ENCODE measurements around the gene SLC35E1.
"Not testable (repeated sequence)": the region's sequence is repeated elsewhere in the genome, so short reads cannot be mapped to it uniquely, and the experiment has no call there.

Gene SLC35E1

DNA sequence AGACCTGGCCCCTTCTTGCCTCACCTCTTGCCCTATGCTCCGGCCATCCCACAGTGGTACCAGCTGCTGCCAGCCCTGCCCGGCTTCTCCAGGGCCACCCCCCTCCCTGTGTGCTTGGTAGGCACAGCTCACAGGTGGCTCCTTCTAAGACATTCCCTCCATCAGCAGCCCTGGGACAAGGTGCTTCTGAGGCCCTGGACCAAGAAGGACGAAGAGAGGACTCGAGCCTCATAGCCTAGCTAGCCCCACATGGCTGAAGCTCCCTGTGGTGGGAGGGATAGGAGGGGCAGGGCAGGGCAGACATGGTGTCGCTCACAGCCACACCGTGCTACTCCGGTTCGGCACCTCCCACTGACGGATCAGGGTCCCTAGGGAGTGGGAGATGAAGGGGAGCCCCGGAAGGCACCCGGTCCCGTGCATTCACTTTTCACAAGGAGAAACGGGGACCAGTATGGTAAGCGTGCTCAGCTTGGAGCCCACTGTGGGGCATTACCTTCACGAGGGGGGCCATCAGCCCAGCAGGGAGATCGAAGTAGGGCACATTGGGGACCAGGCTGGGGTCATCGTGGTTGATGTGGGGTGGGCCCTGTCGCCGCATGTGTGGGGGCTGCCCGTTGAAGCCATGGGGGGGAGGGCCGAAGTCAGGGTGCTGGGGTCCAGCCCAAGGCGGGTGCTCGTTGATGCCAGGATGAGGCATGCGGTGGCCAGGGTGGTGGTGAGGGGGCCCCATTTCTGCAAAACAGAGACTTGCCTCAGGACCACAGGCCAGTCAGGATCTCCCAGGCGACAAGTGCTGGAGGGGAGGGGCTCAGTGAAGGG is 49.4 kb downstream of the SLC35E1 start:
- no peak for DNase-seq (ENCODE audit: low read depth)

DNA sequence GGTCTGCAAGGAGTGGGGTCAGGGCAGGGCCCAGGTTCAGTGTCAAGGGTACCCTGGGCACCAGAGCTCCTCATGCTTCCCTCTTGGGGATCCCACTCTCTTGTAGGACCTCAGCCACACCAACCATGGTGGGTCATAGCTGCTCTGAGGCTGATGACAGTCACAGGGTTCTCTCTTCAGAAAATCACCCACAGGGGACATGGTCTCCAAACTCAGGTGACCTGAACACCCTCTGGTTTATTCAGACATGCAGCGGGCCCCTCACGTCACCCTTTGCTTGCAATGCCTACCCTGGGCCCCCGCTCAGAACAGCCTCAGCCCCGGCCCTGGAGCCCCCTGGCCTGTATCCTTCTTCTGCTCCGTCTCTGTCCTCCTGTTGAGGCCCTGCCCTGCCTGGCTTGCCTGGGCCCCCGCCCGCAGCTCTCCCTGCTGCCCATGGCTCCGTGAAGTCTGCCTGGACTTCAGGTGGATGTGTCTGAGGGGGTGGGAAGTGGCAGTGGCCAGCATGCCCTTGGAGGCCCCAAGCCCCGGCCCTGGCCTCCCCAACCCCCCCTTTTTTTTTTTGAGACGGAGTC is 50.4 kb downstream of the SLC35E1 start:
- no peak for DNase-seq (ENCODE audit: low read depth)

DNA sequence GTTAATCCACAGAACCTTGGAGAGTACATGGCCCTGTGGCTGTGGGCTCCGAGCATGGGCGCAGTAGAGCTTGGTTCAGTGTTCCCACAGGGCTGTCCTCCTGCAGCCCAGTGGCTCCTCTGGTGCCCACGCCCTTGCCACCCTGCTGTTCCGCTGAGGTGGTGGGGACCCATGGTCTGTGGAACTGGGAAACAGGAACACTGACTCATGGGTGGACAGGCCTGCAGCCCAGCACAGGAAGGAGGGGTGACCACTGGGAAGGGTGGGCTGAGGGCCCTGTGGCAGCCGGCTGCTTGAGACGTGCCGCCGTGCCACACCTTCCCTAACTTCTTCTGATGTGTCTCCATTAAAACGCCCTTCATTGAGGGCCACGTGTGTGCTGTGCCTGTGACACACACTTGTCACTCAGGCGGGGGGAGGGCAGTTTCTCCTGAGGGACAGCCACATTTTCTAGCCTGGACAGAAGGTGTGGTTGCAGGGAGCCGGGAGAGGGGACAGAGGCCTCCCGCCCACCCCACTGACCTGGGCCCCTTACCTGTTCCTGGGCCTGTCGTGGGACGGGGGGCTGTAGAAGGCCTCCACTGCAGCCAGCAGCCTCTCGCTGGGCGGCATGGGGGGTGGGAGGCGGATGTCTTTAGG is 51.1 kb downstream of the SLC35E1 start:
- no peak for DNase-seq (ENCODE audit: low read depth)

DNA sequence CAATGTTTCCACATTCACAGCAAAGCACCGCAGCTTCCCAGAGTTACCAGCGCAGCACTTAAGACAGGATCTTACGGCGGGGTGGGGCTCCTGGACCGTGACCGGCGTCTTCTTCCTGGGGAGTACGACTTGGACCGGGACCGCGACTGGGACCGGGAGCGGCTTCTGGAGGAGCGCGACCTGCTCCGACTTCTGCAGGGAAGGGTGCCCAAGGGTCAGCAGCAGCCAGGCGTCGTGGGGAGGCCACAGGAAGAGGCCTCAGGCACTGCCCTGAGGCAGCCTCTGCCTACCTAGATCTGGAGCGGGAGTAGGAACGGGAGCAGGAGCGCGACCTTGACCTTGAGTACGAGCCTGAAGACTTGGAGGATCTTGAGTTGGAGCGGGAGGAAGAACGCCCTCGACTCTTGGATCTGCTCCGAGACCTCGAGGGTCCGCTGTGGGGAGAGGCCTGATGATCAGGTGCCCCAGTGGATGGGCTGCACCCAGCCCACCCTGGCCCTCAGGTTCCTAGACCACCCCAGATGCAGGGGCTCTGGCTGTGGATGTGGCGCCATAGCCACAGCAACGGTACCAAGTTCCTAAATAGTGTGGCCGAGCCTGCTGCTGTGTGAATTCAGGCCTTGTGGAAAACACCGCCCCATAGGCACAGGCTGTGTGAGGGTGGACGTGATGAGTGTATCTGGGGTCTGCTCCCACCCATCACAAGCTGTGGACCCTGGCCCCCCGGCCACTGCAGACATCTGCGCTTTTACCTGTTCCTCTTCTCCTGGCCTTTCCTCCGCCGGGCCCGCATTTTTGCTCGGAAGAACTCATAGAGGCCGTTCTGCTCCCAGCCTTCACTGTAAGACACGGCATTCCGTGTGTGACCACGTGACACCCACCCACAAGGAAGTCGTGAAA is 51.9 kb downstream of the SLC35E1 start:
- DNase-seq (ENCODE audit: low read depth), result no peak

DNA sequence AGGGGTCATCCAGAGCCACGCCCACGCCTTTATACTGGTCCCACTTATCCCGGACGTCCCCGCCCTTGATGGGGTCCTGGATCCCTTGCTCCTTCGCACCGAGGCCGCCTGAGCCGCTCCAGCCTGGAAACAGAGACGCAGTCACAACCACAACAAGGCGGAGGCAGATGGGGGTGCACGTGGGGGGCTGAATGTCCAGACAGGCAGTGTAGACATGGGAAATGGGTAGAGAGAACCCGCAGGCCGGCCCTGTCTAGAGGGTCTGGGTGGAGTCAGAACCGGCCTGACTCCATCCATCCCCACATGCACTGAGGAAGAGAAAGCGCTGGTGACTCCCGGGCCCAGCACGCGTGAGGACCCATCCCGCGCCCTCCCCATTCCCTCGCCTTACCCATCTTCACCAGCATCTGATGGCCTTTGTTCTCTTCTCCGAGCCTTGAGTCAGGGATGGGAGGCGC is 53.0 kb downstream of the SLC35E1 start:
- no peak for DNase-seq (ENCODE audit: low read depth)

DNA sequence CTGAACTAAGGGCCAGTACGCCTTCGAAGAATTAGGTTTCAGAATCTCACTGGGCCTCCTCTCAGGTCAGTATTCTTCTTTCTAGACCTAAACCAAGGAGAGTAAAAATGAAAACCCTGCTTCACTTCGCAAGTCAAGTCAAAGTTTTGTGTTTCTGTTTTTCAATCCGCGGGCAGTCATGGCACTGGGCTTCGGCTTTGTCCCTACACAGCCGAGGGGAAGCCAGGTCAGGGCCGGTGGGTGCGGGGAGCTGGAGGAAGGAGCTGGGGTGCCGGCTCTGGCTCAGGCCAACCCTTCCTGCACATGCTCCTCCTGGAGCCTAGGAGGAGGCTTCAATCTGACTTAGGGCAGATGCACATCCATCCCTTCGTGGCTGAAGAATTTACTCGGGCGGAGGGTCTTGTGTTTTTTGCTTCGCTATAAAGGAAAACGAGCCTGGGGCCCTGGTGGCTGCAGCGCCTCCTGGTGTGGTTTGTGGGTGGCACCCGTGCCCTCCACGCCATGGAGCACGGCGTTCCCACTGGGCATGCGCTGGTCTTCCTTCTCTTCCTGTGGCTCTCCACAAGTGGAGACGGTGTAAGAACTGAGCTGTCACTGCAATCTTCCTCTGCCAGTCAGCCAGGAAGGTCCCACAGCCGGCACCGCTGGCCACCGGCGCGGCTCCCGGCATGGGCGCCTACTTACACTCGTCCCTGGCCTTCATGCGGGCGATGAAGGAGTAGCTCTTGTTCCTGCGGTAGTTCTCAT is 53.6 kb downstream of the SLC35E1 start:
- DNase-seq (ENCODE audit: low read depth), result no peak

DNA sequence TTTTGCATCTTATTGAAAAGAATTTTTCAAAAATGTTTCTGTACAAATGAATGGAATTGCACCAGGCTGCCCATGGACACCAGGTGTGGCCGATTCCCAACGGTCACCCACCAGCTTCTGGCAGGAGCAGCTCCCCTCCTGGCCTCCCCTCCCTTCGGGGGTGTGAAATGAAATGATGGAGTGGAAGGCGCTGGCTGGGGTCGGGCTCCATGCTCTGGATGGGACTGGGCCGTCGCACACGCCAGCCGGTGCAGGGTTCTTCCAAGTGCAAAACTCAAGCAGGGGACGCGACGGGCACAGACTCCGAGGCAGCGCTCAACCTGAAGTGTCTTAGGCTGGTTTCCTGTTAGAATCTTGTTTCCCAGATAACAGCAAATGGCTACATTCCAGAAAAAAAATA is 54.2 kb downstream of the SLC35E1 start:
- DNase-seq (ENCODE audit: low read depth), result no peak

DNA sequence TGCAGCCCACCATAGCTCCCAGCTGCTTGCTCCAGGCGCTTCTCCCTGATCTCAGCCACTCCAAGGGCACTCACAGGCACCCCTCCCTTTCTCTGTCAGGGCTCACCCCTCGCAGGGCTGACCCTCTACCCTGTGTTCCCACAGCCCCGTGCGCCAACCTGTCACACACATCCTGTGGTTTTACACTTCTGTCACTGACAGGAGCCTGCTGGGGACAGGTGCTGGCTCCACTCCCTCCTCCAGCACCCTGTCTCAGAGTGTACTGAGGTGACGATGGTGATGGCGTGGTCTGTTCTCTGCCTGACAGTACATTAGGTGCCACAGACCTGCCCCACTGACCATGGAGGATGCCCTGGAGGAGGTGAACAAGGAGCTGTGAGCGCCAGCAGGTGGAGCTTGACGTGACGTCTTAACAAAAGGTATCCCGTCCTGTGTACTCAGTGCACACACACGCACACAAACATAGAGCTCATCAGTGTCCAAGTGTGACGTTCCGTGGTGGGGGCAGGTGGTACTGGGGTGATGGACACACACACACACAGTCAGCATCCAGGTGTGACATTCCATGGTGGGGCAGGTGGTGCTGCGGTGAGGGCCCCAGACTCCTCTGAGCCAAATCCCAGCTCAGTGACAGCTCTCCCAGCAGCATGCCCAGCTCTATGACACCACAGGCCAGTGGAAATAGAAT is 55.1 kb downstream of the SLC35E1 start:
- DNase-seq (ENCODE audit: low read depth), result no peak

DNA sequence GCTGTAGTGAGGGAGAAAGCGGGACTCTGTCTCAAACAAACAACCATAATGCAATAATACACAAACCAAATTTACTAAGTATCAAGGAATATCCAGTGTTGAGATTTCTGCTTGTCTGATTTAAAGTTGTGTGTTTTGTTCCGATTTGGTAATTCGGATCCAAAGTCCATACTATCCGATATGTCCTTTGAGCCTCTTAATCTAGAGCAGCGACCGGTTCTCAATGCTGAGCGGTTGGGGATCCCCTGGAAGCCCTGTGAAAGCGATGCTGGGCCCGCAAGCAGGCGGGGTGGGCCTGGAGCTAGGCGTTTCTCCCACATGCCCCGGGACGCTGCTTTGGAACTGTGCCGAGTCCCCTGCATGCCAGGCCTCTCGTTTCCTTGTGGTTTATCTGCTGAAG is 55.8 kb downstream of the SLC35E1 start:
- no peak for DNase-seq (ENCODE audit: low read depth)

DNA sequence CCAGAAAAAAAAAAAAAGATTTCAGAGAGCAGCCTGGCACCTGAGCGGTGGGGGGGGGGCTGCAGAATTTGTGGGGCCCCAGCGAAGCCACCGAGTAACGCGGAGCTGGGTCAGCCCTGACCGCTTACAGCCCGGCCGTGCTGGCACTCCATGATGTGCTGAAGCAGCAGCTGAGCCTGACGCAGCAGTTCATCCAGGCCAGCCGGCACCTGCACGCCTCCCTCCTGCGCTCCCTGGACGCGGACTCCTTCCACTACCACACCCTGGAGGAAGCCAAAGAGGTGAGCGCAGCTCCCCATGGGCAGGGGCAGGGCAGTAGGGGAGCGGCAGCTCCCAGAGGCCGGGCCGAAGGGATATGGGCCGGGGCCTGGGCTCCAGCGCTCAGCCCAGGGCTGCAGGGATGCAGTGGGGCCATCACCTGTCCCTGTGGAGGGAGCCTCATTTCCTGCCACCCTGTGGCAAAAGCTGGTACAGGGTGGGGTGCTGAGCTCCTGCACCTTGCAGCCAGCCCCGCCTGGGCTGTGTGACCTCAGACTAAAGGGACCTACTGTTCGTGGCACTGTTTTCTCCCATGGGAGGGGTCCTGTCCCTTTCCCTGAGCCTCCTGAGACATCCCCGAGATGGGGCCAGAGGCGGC is 57.7 kb downstream of the SLC35E1 start:
- DNase-seq (ENCODE audit: low read depth), result no peak

DNA sequence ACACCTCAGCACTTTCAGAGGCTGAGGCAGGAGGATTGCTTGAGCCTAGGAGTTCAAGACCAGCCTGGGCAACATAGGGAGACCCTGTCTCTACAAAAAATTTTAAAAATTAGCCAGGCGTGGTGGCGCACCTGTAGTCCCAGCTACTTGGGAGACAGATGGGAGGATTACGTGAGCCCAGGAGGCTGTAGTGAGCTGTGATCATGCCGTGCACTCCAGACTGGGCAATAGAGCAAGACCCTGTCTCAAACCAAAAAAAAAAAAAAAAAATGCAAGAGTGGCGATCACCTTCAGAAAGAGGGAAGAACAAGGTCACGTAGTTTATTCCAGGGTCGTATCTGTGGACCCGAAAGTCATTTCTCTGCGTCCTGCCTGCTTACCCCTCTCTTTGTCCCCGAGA is 59.6 kb downstream of the SLC35E1 start:
- not testable (repeated sequence) for DNase-seq (ENCODE audit: low read depth)

DNA sequence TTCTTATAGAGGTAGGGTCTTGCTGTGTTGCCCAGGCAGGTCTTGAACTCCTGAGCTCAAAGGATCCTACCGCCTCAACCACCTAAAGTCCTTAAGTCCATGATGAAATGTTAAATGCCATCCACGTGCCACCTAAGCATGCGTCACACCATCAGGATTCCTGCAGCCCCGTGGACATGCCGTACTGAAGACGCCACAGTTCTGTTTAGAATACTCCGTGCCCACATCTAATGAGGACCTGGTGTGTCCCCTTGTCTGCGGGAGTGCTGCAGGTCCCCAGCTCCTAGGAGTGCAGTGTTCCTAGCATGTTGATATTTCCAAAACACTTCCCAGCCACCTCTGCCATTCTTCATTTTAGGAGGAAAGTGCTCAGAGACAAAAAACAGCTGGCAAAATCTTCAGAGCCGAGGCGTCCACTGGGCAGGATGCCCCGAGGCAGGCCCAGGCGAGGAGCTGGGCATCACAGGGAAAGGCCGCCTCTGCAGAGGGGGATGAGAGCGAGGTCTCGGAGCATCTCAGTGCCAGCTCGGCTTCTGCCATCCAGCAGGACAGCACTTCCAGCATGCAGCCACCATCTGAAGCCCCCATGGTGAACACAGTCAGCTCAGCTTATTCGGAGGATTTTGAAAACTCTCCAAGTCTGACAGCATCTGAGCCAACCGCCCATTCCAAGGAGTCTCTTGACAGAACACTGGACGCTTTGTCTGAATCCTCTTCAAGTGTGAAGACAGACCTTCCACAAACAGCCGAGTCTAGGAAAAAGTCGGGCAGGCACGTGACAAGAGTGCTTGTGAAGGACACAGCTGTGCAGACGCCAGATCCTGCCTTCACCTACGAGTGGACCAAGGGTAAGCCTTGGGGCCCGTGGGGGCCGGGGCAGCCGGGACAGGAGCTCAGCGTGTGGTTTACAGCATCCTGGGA is 62.8 kb downstream of the SLC35E1 start:
- DNase-seq (ENCODE audit: low read depth), result no peak

DNA sequence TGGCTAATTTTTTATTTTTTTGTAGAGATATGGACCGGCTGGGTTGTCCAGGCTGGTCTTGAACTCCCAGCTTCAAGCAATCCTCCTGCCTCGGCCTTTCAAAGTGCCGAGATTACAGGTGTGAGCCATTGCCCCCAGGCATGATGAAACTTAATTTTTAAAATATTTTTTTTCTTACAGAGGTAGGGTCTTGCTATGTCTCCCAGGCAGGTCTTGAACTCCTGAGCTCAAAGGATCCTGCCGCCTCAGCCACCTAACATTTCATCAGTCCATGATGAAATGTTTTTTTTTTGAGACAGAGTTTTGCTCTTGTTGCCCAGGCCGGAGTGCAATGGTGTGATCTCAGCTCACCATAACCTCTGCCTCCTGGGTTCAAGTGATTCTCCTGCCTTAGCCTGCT is 63.7 kb downstream of the SLC35E1 start:
- no peak for DNase-seq (ENCODE audit: low read depth)

DNA sequence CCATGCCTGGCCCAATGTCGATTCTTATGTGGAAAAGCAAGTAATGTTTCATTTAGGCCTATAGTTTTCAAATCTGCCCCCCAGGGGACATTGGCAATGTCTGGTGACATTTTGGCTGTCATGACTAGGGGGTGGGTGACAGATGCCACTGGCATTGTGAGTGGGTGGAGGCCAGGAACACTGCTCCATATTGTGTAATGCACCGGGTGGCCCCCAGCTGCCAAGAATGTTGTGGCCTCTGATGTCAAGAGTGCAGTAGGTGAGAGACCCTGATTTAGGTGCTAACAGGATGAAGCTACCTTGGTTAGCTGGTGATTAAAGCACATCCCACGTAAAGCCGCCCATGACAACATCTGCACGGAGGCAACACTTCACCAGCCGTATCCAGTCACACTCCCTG is 65.3 kb downstream of the SLC35E1 start:
- no peak for DNase-seq (ENCODE audit: low read depth)

DNA sequence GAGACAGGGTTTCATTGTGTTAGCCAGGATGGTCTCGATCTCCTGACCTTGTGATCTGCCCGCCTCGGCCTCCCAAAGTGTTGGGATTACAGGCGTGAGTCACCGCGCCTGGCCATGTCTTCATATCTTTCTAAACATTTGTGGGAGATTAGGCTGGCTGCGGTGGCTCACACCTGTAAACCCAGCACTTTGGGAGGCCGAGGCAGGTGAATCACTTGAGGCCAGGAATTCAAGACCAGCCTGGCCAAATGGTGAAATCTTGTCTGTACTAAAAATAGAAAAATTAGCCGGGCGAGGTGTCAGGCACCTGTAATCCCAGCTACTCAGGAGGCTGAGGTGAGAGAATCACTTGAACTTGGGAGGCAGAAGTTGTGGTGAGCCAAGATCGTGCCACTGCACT is 66.1 kb downstream of the SLC35E1 start:
- not testable (repeated sequence) for DNase-seq (ENCODE audit: low read depth)

DNA sequence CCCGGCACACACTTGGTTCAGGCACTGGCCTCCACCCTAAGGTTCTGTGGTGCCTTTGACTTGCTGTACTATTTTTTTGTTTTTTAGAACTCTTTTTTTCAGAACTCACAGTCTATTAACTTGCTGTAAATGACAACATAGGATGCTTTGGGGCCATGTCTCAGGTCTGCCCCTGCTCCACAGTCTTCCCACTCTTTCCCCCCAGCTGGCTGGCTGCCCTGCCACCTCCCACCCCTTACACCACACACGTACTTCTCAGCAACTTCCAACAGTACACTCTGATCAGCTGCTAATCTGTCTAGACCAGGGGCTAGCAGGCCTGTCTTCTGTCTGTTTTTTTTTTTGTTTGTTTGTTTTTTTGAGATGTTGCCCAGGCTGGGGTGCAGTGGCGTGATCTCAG is 67.9 kb downstream of the SLC35E1 start:
- DNase-seq (ENCODE audit: low read depth), result no peak

All from fibroblast of the conjunctiva (primary cell).